GM23248 (cell line): Measurements from ENCODE around the gene CAMK2B. TPM values are rescaled to one million over a fixed set of nuclear protein-coding genes. Genes with fewer than 3 reads are reported as not detected.
A peak's percentile ranks its signal among the peaks of the same experiment; 100 is the strongest.
"Not testable (repeated sequence)": the region's sequence is repeated elsewhere in the genome, so short reads cannot be mapped to it uniquely, and the experiment has no call there.

Source experiments
- DNase-seq: peaks from one replicate; pipeline ENCODE4 v3.0.0-alpha.2; 2015
- H2AFZ ChIP-seq: fragments of 200-600 bp; sonication (generic); 2 replicates; pipeline ENCODE4 v1.6.1; 2016; ENCODE audit warnings: antibody characterized with exemption
- H3F3A ChIP-seq: fragments of 200-600 bp; sonication (generic); 2 replicates; pipeline ENCODE4 v1.6.1; 2016; ENCODE audit warnings: mild to moderate bottlenecking, antibody characterized with exemption, mixed run types; ENCODE audit not compliant: insufficient read depth
- H3K27ac ChIP-seq: fragments of 200-600 bp; sonication (generic); 2 replicates; pipeline ENCODE4 v1.5.1; 2016; ENCODE audit warnings: mild to moderate bottlenecking
- H3K27me3 ChIP-seq: fragments of 200-600 bp; sonication (generic); replicated peaks from 2 replicates; pipeline ENCODE4 v1.6.1; 2016; ENCODE audit warnings: mild to moderate bottlenecking; ENCODE audit not compliant: insufficient read depth
- H3K36me3 ChIP-seq: fragments of 200-600 bp; sonication (generic); 2 replicates; pipeline ENCODE4 v1.6.1; 2016; ENCODE audit warnings: low read depth, mild to moderate bottlenecking
- H3K4me1 ChIP-seq: fragments of 200-600 bp; sonication (generic); 2 replicates; pipeline ENCODE4 v1.6.1; 2016; ENCODE audit warnings: mild to moderate bottlenecking; ENCODE audit not compliant: insufficient read depth
- H3K4me2 ChIP-seq: fragments of 200-600 bp; sonication (generic); one replicate; pipeline ENCODE4 v1.6.1; 2016; ENCODE audit warnings: mild to moderate bottlenecking; ENCODE audit not compliant: unreplicated experiment
- H3K4me3 ChIP-seq: fragments of 200-600 bp; sonication (generic); 2 replicates; pipeline ENCODE4 v1.5.1; 2016; ENCODE audit warnings: mild to moderate bottlenecking
- H3K79me2 ChIP-seq: fragments of 200-600 bp; sonication (generic); 2 replicates; pipeline ENCODE4 v1.6.1; 2016; ENCODE audit warnings: mild to moderate bottlenecking; ENCODE audit not compliant: insufficient read depth
- H3K9ac ChIP-seq: fragments of 200-600 bp; sonication (generic); 2 replicates; pipeline ENCODE4 v1.6.1; 2016; ENCODE audit warnings: mild to moderate bottlenecking
- H3K9me2 ChIP-seq: fragments of 200-600 bp; sonication (generic); 2 replicates; pipeline ENCODE4 v1.6.1; 2016; ENCODE audit warnings: mixed run types, mild to moderate bottlenecking, moderate library complexity; ENCODE audit not compliant: insufficient read depth
- H3K9me3 ChIP-seq: fragments of 200-600 bp; sonication (generic); one replicate; pipeline ENCODE4 v1.6.1; 2017; ENCODE audit warnings: low read depth
- H4K20me1 ChIP-seq: fragments of 200-600 bp; sonication (generic); 2 replicates; pipeline ENCODE4 v1.6.0; 2016; ENCODE audit not compliant: insufficient read depth
- EZH2 ChIP-seq: fragments of 200-600 bp; sonication (generic); IDR thresholded peaks from 2 replicates; pipeline ENCODE4 v1.6.1; 2018; ENCODE audit warnings: antibody characterized with exemption, mild to moderate bottlenecking; ENCODE audit not compliant: insufficient read depth, poor library complexity, severe bottlenecking
- EZH2phosphoT487 ChIP-seq: fragments of 200-600 bp; sonication (generic); IDR thresholded peaks from 2 replicates; pipeline ENCODE4 v1.6.1; 2018; ENCODE audit warnings: antibody characterized with exemption, moderate library complexity, mild to moderate bottlenecking, low read depth; ENCODE audit not compliant: insufficient read depth
- WGBS, 2 experiments: methylation state at CpG; one replicate each; pipeline ENCODE4 v1.1.6; 2015 to 2017; ENCODE audit warnings: low lambda C conversion rate in 2 of 2, low coverage in 1 of 2; ENCODE audit errors: missing lambda C conversion rate in 2 of 2; 5-methylcytosine and 5-hydroxymethylcytosine counted together
- in situ Hi-C: fragments of 300-500 bp; cut with MboI; formaldehyde crosslinking; loops from 2 replicates; pipeline ENCODE4 v1.15.0; 2020
- polyA plus RNA-seq: library from polyadenylated mRNA; unstranded; fragments of >200 nt; fragmentation: Nextera tagmentation; extraction: Ambion mirVana; gene quantifications from 2 replicates; pipeline ENCODE4 v1.2.1, GENCODE V29; 2016
- total RNA-seq: library from RNA; depleted of rRNA; stranded (reverse); fragments of >200 nt; shearing (Covaris generic); gene quantifications from 2 replicates; pipeline ENCODE4 v1.2.3, GENCODE V29; 2014

The CAMK2B gene
- total and polyA plus RNA-seq, 2 experiments from 2014 or later: 0.78 to 2.5 TPM

DNA sequence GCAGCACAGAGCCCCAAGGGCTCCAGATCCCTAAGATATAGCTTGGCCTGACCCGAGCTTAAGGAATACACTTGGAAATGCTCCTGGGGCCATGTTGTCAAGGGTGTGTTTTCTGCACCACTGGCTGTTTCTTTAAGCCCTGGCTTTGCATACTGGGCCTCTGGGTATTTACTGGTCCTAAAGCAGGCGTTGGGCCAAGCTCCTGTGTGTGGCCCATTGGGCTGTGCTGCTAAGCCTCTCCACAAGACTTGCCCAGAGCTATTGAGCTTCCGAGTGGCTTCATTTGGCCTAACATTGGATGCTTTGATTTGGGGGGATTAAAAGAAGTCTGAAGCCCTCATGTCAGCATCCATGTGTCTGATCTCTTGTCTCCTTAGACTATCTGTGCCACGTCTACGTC, 119.4 kb downstream of the CAMK2B start:
- H3K27ac ChIP-seq: no peak overlapping the region
- no peak overlapping the region for H3K4me2 ChIP-seq
- H3K36me3 ChIP-seq: peaks cover 60% of the 10 kb centered on the region
- no peak overlapping the region for H2AFZ ChIP-seq
- peaks cover 11% of the 10 kb centered on the region for H4K20me1 ChIP-seq
- no peak overlapping the region for H3K4me3 ChIP-seq
- H3K9me3 ChIP-seq: no peaks in the 10 kb centered on the region
- H3K9me2 ChIP-seq: no peaks in the 10 kb centered on the region
- no peaks in the 10 kb centered on the region for H3K27me3 ChIP-seq
- H3K79me2 ChIP-seq: peaks cover 91% of the 10 kb centered on the region
- H3F3A ChIP-seq: peaks cover 20% of the 10 kb centered on the region
- in situ Hi-C loops: no loop called here
- 94 to 99% methylated on average over 5 of the region's 5 CpGs for WGBS, 2 experiments
- TF ChIP-seq EZH2phosphoT487: no peak
- no peak for TF ChIP-seq EZH2
- H3K4me1 ChIP-seq: peaks cover 15% of the 10 kb centered on the region
- H3K9ac ChIP-seq: no peak overlapping the region
- DNase-seq: no peak

DNA sequence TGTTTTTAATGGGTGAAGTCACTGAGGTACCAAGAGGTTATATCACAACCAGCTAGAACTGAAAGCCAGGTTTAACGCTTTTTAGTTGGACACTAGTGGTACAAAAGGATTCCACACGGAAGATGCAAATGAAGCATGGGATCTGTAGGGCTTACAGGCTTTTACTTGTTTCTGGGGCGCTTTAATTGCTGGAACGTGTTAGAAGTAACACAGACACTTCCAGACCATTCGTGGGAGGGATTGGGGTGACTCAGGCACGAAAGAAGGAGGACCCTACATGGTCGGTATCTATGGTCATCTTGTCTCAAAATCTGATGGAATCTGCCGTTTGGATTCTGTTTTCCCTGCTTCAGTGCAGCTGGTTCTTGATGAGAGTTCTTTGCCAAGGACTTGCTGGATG, 123.6 kb downstream of the CAMK2B start:
- no peak for TF ChIP-seq EZH2phosphoT487
- no peak for TF ChIP-seq EZH2
- Histone ChIP-seq H2AFZ (peak overlapping the region; percentile 83; the same call in 1 of the 2 replicates), H3K9me3 (no peaks in the 10 kb centered on the region), H3K4me2 (peak overlapping the region; percentile 91), H4K20me1 (peaks cover 11% of the 10 kb centered on the region), H3K27me3 (no peaks in the 10 kb centered on the region), H3K4me1 (peaks cover 15% of the 10 kb centered on the region), H3K9me2 (no peaks in the 10 kb centered on the region), H3K79me2 (peaks cover 61% of the 10 kb centered on the region), H3K27ac (peak overlapping the region; percentile 84), H3K36me3 (peaks cover 21% of the 10 kb centered on the region; the same call in 1 of the 2 replicates), H3F3A (peaks cover 20% of the 10 kb centered on the region), H3K4me3 (peak overlapping the region; percentile 88), H3K9ac (peak overlapping the region; percentile 97)
- DNase-seq: peak; percentile 69
- 1 to 2% methylated on average over 8 of the region's 8 CpGs for WGBS, 2 experiments
- in situ Hi-C loops: no loop called here

DNA sequence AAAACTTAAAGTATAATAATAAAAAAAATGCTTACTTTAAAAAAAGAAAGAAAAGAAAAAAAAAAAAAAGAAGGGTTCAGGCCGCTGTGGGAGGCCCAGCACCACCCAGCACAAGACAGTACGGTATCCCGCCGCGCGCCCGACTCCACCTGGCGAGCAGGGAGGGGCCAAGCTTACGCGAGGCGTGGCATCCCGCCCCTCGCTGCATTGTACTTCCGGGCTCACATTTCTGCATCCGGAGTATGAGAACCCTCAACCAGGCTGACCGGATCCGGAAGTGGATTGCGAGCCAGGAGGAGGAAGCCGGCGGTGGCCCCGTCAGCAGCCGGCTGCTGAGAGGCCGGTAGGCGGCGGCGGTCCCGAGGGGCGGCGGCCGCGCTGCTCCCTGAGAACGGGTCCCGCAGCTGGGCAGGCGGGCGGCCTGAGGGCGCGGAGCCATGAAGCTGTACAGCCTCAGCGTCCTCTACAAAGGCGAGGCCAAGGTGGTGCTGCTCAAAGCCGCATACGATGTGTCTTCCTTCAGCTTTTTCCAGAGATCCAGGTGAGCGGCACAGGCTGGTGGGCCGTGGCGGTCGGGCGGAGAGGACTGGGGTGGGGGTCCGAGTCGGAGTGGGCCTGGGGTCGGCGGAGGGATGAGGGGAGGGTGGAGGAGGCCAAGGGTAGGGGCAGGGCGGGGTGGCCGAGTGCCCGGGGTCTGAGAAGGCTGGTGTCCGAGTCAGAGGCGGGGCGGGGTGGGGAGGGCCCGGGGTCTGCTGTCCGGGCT, 124.5 kb downstream of the CAMK2B start, which contains the start of gene YKT6:
YKT6 (plus strand) TSS at position 280 of the 763 bp plus-strand sequence; CDS start at position 438, 158 bp downstream.
- Histone ChIP-seq H4K20me1 (peaks cover 11% of the 10 kb centered on the region), H3K27me3 (no peaks in the 10 kb centered on the region), H3K4me1 (peaks cover 15% of the 10 kb centered on the region), H3F3A (peaks cover 20% of the 10 kb centered on the region), H3K9me3 (no peaks in the 10 kb centered on the region), H3K4me3 (peak within 1 kb of the TSS; percentile 88), H3K27ac (peak within 1 kb of the TSS; percentile 84), H2AFZ (peak within 1 kb of the TSS; percentile 83), H3K9ac (peak within 1 kb of the TSS; percentile 97), H3K4me2 (peak within 1 kb of the TSS; percentile 91), H3K9me2 (no peaks in the 10 kb centered on the region), H3K36me3 (peaks cover 12% of the 10 kb centered on the region; the same call in 1 of the 2 replicates), H3K79me2 (peaks cover 51% of the 10 kb centered on the region)
- WGBS, 2 experiments: 0 to 1% methylated on average over 35 to 53 of the region's 58 CpGs
- TF ChIP-seq EZH2 (no peak), EZH2phosphoT487 (no peak)
- DNase-seq: peak; percentile 98
- in situ Hi-C loops: no loop called here

DNA sequence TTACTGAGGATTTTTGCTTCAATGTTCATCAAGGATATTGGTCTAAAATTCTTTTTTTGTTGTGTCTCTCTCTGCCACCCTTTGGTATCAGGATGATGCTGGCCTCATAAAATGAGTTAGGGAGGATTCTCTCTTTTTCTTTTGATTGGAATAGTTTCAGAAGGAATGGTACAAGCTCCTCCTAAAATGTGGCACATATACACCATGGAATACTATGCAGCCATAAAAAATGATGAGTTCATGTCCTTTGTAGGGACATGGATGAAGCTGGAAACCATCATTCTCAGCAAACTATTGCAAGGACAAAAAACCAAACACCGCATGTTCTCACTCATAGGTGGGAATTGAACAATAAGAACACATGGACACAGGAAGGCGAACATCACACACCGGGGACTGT, 125.2 kb downstream of the CAMK2B start:
- H3K4me2 ChIP-seq, H3K9me3 ChIP-seq, H3K9me2 ChIP-seq: not testable (repeated sequence)

More for the DNA sequence above, 125.2 kb downstream of the CAMK2B start:
- peaks cover 20% of the 10 kb centered on the region for H3F3A ChIP-seq
- DNase-seq, H3K4me3 ChIP-seq, in situ Hi-C loops, H3K27me3 ChIP-seq, H2AFZ ChIP-seq, H3K36me3 ChIP-seq, H3K9ac ChIP-seq, H3K27ac ChIP-seq: not testable (repeated sequence)
- no CpG with 5 or more reads among the region's 3 CpGs for WGBS, 2 experiments
- peaks cover 15% of the 10 kb centered on the region for H3K4me1 ChIP-seq
- H3K79me2 ChIP-seq: peaks cover 44% of the 10 kb centered on the region
- H4K20me1 ChIP-seq: peaks cover 11% of the 10 kb centered on the region
